ENCODE data around the gene ZNF280B. TPM values are rescaled to one million over a fixed set of nuclear protein-coding genes. Genes with fewer than 3 reads are reported as not detected.

ZNF280B gene
- total and polyA plus RNA-seq, 9 of the 15 experiments (the other 6 are each of a cell fraction or from before 2014, with no cell fraction given), result 7.7 to 29.9 (median 20.0) TPM

GRCh38 chr22:22553141-22553540 lies 44.6 kb upstream of the ZNF280B start:
- Histone ChIP-seq H3K9me3 (replicated peaks; ENCODE audit: control insufficient read depth, insufficient read depth, low read depth, low read length) (no peaks in the 10 kb centered on the region), H3K27me3 (ENCODE audit: control insufficient read depth in 2 of 2, insufficient read depth in 2 of 2, low read length in 2 of 2) (no peaks in the 10 kb centered on the region), H3K27ac (ENCODE audit: extremely low read depth, low read depth, low read length) (peak overlapping the region; percentile 2), H2AFZ (ENCODE audit: low read depth, low read length) (no peak overlapping the region), H3K4me3 (no peak overlapping the region), H3K9me1 (ENCODE audit: control insufficient read depth, insufficient read depth, low read length) (peaks cover 65% of the 10 kb centered on the region), H3K79me2 (ENCODE audit: control insufficient read depth, insufficient read depth, low read length) (peaks cover 87% of the 10 kb centered on the region), H4K20me1 (replicated peaks; ENCODE audit: control insufficient read depth, insufficient read depth, low read length) (peaks cover 82% of the 10 kb centered on the region), H3K36me3 (ENCODE audit: control insufficient read depth, insufficient read depth, low read length) (peaks cover 92% of the 10 kb centered on the region), H3K4me1 (replicated peaks in 1 of 2; ENCODE audit: control insufficient read depth in 2 of 2, insufficient read depth in 2 of 2, low read length in 2 of 2) (peaks cover 49 to 58% of the 10 kb centered on the region in 2 experiments), H3K4me2 (ENCODE audit: insufficient read depth, low read length) (peak overlapping the region; percentile 67), H3K9ac (ENCODE audit: insufficient read depth in 1 of 2, low read depth in 2 of 2, low read length in 2 of 2) (peak overlapping the region; percentile 6 to 95; a peak in 2 of 4 replicates)
- ChIA-PET POLR2A (interaction anchor here (0.6 to 15.3 kb wide), 18 partner anchors 13 to 667 kb away, joined by 3 to 708 read pairs (median 4); partner anchors contain the start of genes ZNF280A and ZNF280B), CTCF (ENCODE audit: low intra/inter-chr PET ratio) (interaction anchor here (1.1 to 2.7 kb wide), 4 partner anchors 78 to 122 kb away, joined by 3 to 25 read pairs (median 9); no protein-coding TSS in a partner anchor)
- in situ Hi-C loops (cut with MboI) (no loop called here), intact Hi-C loops (cut with micrococcal nuclease) (loop anchor here (10.0 kb wide), 3 partner anchors 688 to 918 kb away; partner anchors contain the start of genes CCDC116, MAPK1 and YDJC)
- ATAC-seq, result no peak
- no TSS peak for BruUV-seq (replicated peaks)
- no peak for TF ChIP-seq ATF3 (IDR thresholded peaks at IDR 0.05)
- 0 out of 2 replicates have a peak, but pooled peaks have one; percentile 17 for TF ChIP-seq ATF3 (CRISPR knock-in tag; conservative IDR thresholded peaks at IDR 0.05)
- no peak for TF ChIP-seq HNRNPL (IDR thresholded peaks at IDR 0.05; ENCODE audit: low read depth, low read length)
- TF ChIP-seq HMGXB4 (CRISPR knock-in tag; IDR thresholded peaks at IDR 0.05), result peak; percentile 24; the same call in 1 of the 2 replicates
- DNase-seq (ENCODE audit: extremely low read depth in 1 of 4, low spot score in 3 of 4), result peak in 2 of 4 experiments; percentile 61 to 63
- WGBS (ENCODE audit: insufficient coverage, low coverage, missing lambda C conversion rate), result 82% methylated on average over 1 of the region's 1 CpG
- FAIRE-seq, result no peak

Data from K562 (cell line).